IPS-20b (cell line): ENCODE data around the gene XPNPEP3.
A peak's percentile ranks its signal among the peaks of the same experiment; 100 is the strongest.
"Not testable (repeated sequence)": the region's sequence is repeated elsewhere in the genome, so short reads cannot be mapped to it uniquely, and the experiment has no call there.

Experiments
- H3K27ac ChIP-seq: one replicate; pipeline ENCODE4 v1.5.1; 2013; ENCODE audit warnings: low read length
- H3K27me3 ChIP-seq: 2 replicates; pipeline ENCODE4 v1.6.1; 2013; ENCODE audit warnings: mild to moderate bottlenecking, low read length, inconsistent platforms; ENCODE audit not compliant: insufficient read depth
- H3K36me3 ChIP-seq: 2 replicates; pipeline ENCODE4 v1.6.1; 2013; ENCODE audit warnings: low read depth, mild to moderate bottlenecking, inconsistent platforms, low read length, moderate library complexity; ENCODE audit not compliant: insufficient read depth
- H3K4me1 ChIP-seq: 2 replicates; pipeline ENCODE4 v1.6.1; 2013; ENCODE audit warnings: mild to moderate bottlenecking, control low read depth, inconsistent platforms, low read length, moderate library complexity; ENCODE audit not compliant: insufficient read depth
- H3K4me3 ChIP-seq: 2 replicates; pipeline ENCODE4 v1.5.1; 2013; ENCODE audit warnings: mild to moderate bottlenecking, low read length, inconsistent platforms
- H3K9ac ChIP-seq: 2 replicates; pipeline ENCODE4 v1.6.1; 2013; ENCODE audit warnings: low read depth, mild to moderate bottlenecking, inconsistent platforms, low read length, moderate library complexity
- H3K9me3 ChIP-seq: 2 replicates; pipeline ENCODE4 v1.6.1; 2013; ENCODE audit warnings: mild to moderate bottlenecking, low read depth, low read length, inconsistent platforms; ENCODE audit not compliant: insufficient read depth

XPNPEP3 gene

DNA sequence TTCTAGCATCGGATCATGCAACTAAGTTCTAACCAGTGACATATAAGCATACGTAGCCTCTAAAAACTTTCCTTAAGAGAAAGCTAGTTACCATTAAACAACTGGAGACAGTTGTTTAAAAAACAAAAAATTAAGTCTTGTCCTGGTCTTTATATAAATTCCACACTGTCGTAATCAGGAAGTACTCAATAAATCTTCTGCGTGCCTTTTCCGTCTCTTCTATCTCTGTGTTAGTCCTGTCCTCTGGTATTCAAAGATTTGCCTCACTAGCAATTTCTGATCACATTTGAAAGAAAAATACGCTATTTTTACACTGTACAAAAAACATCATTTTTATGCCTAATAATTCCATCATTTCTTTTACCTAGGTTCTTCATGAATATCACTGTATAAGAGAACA is 27.8 kb upstream of the XPNPEP3 start:
- Histone ChIP-seq H3K9me3 (no peaks in the 10 kb centered on the region), H3K36me3 (peaks cover 88% of the 10 kb centered on the region), H3K9ac (no peak overlapping the region), H3K27ac (no peak overlapping the region), H3K27me3 (no peaks in the 10 kb centered on the region), H3K4me1 (peaks cover 10% of the 10 kb centered on the region; the same call in 1 of the 2 replicates), H3K4me3 (no peak overlapping the region)

DNA sequence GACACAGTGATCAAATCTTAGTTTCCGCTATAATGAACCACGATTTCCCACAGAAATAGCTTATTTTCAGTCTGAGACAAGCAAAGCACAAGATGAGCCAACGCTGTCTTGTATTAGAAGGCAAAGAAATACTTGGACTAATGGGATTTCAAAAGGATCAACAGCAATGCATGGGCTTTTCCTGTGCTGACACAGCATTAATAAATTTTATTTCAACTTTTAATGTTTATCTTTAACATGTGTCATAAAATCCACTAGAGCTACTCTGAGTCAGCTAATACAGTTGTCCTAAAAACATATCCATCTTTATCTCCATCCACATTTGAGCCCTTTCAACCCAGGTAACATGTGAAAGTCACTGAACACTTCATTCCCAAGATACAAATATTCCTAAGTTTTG is 22.3 kb upstream of the XPNPEP3 start:
- Histone ChIP-seq H3K27me3 (no peaks in the 10 kb centered on the region), H3K9me3 (no peaks in the 10 kb centered on the region), H3K4me3 (no peak overlapping the region), H3K27ac (no peak overlapping the region), H3K36me3 (peaks cover 95% of the 10 kb centered on the region), H3K9ac (no peak overlapping the region), H3K4me1 (no peaks in the 10 kb centered on the region)

DNA sequence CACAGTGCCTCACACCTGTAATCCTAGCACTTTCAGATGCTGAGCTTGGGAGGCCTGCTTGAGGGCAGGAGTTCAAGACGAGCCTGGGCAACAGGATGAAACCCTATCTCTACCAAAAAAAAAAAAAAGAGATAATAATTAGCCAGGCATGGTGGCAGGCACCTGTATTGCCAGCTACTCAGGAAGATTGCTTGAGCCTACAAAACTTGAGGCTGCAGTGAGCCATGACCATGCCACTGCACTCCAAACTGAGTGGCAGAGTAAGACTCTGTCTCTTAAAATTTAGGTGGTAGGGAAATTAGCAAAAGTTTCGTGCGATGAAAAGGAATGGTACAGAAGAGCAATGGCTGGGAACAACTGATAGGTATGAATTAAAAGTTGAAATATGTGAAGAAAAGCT is 18.5 kb upstream of the XPNPEP3 start:
- Histone ChIP-seq H3K9me3 (no peaks in the 10 kb centered on the region), H3K4me3 (no peak overlapping the region), H3K27ac (no peak overlapping the region), H3K36me3 (peaks cover 97% of the 10 kb centered on the region), H3K9ac (no peak overlapping the region), H3K4me1 (no peaks in the 10 kb centered on the region), H3K27me3 (no peaks in the 10 kb centered on the region)

DNA sequence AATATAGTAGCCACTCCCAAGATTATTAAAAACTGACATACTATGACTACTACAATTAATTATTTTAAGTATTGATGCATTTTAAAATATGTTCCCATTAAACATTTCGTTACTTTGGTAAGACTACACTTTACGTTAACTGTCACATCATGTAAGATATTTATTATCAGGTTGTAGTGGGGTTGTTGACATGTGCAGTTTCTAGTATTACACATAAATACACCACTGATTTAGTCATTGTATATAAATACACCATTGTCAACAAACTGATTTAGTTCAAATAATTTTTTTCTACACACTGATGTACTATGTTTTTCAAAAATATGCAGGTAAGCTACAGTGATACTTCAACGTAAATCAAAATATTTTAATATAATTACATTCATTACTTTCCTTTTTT is 12.0 kb upstream of the XPNPEP3 start:
- Histone ChIP-seq H3K4me1 (no peaks in the 10 kb centered on the region), H3K4me3 (no peak overlapping the region), H3K9me3 (no peaks in the 10 kb centered on the region), H3K9ac (no peak overlapping the region), H3K27ac (no peak overlapping the region), H3K36me3 (peaks cover 100% of the 10 kb centered on the region), H3K27me3 (no peaks in the 10 kb centered on the region)

DNA sequence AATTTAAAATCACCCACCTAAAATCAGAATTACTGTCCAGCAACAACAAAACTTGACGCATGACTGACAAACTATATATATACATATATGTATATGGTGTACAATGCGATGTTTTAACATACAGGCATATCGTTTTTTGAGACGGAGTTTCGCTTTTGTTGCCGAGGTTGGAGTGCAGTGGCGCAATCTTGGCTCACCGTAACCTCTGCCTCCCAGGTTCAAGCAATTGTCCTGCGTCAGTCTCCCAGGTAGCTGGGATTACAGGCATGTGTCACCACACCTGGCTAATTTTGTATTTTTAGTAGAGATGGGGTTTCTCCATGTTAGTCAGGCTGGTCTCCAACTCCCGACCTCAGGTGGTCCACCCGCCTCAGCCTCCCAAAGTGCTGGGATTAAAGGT is 11.1 kb upstream of the XPNPEP3 start:
- not testable (repeated sequence) for H3K4me3 ChIP-seq, H3K4me1 ChIP-seq, H3K27me3 ChIP-seq, H3K9ac ChIP-seq, H3K9me3 ChIP-seq, H3K27ac ChIP-seq
- peaks cover 100% of the 10 kb centered on the region for H3K36me3 ChIP-seq

DNA sequence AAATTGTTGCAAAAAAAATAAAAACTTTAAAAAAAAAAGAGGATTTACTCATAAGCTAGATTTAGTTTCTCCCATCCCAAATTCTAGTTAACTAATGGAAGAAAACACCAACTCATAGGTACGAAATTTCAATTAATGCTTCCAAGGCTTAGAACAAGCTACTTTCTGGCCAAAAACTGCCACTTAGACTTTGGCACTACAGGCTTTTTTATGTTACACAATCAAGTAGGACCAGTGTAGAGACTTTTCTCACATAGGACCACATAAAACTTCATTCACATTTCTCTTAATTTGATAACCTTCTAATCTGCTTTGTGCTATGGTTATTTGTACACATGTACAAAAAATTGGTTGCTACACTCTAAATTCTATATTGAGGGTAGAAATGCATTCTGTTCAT is 3.6 kb upstream of the XPNPEP3 start:
- Histone ChIP-seq H3K4me1 (peaks cover 20% of the 10 kb centered on the region; the same call in 1 of the 2 replicates), H3K9ac (peak overlapping the region; percentile 99; the same call in 1 of the 2 replicates), H3K27ac (no peak overlapping the region), H3K9me3 (no peaks in the 10 kb centered on the region), H3K36me3 (peaks cover 54% of the 10 kb centered on the region), H3K4me3 (peak overlapping the region; percentile 100; the same call in 1 of the 2 replicates), H3K27me3 (no peaks in the 10 kb centered on the region)

DNA sequence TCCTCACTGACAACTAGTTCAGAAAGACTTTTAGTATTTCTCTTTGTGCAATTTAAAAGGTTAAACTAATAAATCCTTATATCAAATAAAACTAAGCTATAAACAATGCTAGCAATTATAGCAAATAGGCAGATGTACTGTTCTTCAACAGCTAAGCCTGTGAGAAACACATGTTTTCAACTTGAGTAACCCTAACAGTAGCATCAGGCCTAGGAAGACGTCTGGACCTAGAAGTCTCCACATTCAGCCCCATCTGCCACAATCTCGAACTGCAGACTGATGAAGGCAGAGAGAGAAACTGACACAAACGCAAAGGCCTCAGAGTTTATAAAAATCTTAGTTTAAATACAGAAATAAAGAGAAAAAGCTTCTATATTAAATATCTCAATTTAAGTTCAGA is 3.0 kb upstream of the XPNPEP3 start:
- peaks cover 20% of the 10 kb centered on the region; the same call in 1 of the 2 replicates for H3K4me1 ChIP-seq
- peak overlapping the region; percentile 99; the same call in 1 of the 2 replicates for H3K9ac ChIP-seq
- H3K27me3 ChIP-seq, result no peaks in the 10 kb centered on the region
- peaks cover 48% of the 10 kb centered on the region for H3K36me3 ChIP-seq
- no peak overlapping the region for H3K27ac ChIP-seq
- no peaks in the 10 kb centered on the region for H3K9me3 ChIP-seq
- H3K4me3 ChIP-seq, result peak overlapping the region; percentile 100

DNA sequence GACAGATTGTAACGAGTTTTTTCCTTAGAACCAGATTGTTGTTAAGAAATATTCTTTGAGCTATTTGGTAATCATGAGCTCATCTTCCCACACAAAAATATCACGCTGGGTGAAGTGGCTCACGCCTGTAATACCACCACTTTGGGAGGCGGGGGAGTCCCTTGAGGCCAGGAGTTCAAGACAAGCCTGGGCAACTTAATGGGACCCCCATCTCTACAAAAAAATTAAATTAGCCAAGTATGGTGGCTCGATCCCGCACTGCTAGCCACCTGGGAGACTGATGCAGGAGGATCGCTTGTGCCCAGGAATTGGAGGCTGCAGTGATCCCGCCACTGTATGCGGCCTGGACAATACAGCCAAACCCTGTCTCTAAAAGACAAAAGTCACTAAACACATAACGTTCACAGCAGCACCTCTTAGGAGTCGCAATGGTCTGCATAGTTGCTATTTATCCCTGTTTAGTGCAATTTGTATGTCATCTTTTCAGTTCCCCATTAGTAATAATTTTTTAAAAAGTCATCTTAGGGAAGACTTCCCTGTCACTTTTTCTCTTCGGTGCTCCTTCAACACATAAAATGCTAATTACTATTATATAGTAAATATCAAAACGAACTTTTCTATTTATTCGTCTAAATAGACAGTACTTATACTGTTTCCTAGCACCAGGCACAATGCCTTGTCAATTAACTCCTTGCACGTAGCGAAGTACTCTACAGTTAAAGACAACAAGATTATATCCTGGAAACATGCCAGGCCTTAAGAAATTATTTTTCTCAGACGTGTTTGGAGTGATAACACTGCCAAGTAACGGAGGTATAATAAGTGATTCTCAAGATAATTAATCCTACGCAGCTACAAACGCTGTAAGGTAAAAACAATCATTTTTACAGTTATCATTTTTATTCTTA is 1.6 kb upstream of the XPNPEP3 start:
- Histone ChIP-seq H3K4me3 (peak overlapping the region; percentile 100), H3K9ac (peak overlapping the region; percentile 99), H3K36me3 (peaks cover 34% of the 10 kb centered on the region), H3K9me3 (no peaks in the 10 kb centered on the region), H3K27me3 (no peaks in the 10 kb centered on the region), H3K27ac (peak overlapping the region; percentile 44), H3K4me1 (peaks cover 20% of the 10 kb centered on the region; the same call in 1 of the 2 replicates)

DNA sequence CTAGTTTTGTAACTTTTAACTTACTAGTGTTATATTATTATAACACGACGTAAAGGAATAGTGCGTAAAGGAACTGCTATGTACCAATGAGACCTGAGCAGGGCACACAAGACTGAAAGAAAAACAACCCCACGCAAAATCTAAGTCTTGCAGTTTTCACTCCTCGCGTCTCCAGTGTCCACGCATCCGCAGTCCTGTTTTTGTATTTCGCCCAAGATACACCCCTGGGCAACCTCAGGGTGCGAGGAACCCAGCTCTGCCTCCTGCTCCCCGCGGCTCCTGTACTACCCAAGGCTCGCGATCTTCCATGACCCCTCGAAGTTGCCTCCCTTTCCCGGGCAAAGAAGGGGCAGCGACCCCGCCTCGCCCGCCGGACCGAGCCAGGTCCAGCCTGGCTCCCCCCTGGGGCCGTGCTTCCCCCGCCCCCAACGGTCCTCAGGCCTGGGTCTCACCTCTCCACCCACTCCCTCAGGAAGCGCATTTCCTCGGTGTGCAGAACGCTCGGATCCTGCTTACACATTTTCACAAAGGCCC is 902 bp upstream of the XPNPEP3 start:
- Histone ChIP-seq H3K9ac (peak overlapping the region; percentile 99), H3K36me3 (peaks cover 30% of the 10 kb centered on the region), H3K27me3 (no peaks in the 10 kb centered on the region), H3K4me1 (peaks cover 20% of the 10 kb centered on the region; the same call in 1 of the 2 replicates), H3K27ac (peak overlapping the region; percentile 44), H3K9me3 (no peaks in the 10 kb centered on the region), H3K4me3 (peak overlapping the region; percentile 100)

DNA sequence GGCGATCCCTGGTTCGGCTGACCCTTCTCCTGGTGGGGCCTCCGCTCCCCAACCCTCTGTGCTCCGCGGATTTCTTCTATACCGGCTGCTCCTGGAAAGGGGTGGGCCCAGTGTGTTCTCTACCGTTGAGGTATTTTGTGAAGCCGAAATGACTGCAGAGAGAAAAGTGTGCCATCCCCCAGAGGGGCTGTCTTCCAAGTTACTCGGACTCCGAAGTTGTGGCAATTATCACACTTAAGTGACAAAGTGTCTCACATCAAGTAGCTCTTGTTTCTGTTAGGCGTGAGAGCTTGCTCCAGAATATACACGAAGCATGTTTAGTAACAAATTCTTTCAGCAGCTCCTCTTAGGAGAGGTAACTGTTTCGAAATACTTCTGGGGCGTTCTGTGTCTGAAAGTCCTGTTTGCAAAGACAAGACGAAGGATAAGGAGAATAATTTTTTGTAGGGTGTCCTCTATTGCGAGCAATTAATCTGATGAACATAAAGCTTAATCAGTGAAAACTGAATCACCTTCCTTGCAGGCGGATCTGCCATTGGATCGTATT is 434 bp downstream of the XPNPEP3 start:
- Histone ChIP-seq H3K27ac (peak overlapping the region; percentile 69), H3K36me3 (peaks cover 26% of the 10 kb centered on the region), H3K4me1 (peaks cover 20% of the 10 kb centered on the region; the same call in 1 of the 2 replicates), H3K27me3 (no peaks in the 10 kb centered on the region), H3K9me3 (no peaks in the 10 kb centered on the region), H3K9ac (peak overlapping the region; percentile 99), H3K4me3 (peak overlapping the region; percentile 100)

DNA sequence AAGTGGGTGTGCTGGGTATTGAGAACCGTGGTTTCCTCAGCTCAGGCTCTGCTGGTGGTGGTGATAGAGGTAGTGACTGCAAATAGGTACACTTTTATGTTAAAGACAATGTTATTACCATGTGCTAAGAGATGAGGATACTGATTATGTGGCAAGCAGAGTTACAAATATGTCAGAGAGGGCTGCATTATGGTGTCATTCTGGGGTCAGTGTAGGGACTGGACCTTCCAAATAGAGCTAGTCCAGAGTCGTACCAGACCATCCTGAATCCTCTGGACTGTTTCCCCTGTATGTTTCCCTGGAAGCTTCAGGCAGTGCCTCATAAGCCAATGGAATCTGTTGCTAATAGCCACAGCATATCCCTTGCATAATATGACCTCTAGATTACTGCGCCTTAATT is 5.1 kb downstream of the XPNPEP3 start, which contains the start of gene DNAJB7:
Gene DNAJB7 (minus strand): TSS at position 101 of the 400 bp plus-strand sequence. CDS start 119 bp downstream, outside the sequence.
- no peaks in the 10 kb centered on the region for H3K9me3 ChIP-seq
- peaks cover 6% of the 10 kb centered on the region; the same call in 1 of the 2 replicates for H3K4me1 ChIP-seq
- H3K4me3 ChIP-seq, result no peak within 1 kb of the TSS
- H3K27ac ChIP-seq, result no peak within 1 kb of the TSS
- no peak within 1 kb of the TSS for H3K9ac ChIP-seq
- H3K27me3 ChIP-seq, result no peaks in the 10 kb centered on the region
- H3K36me3 ChIP-seq, result peaks cover 9% of the 10 kb centered on the region; the same call in 1 of the 2 replicates
